ENCODE measurements around the gene HDAC2.

HDAC2 gene

DNA sequence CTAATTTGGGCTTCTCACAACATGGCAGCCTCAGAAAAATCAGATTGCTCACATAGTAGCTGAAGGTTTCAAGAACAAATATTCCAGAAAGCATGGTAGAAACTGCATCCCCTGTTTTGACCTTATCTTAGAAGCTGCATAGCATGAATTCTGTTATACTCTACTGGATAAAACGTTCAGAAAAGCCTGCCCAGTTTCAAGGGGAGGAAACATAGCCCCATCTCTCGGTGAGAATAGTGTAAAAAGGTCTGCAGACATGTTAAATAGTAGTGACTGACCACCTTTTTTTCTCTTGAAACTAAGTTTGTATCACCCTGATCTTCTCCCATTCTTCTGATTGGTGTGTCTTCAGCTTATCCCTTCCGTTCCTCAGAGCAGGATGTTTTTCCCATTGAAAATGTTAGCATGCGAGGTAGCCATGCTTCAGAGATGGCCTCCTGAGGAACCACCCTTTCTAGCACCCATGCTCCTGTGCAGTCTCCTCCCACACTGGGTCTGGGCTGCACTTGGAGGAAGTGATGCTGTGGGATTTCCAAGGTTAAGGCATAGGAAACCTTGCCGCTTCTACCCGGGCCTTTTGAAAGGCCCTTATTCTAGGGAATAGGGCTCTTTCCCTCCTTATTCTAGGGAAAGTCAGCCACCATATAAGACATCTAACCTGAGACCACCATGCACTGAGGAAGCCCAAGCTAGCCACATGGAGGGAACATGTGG is 63.7 kb downstream of the HDAC2 start:
- Histone ChIP-seq H3K27ac (ENCODE audit: low read length) (no peak overlapping the region), H3K9ac (ENCODE audit: low read depth, low read length) (no peak overlapping the region), H3K9me3 (ENCODE audit: insufficient read depth, low read depth, low read length) (no peaks in the 10 kb centered on the region), H3K36me3 (ENCODE audit: insufficient read depth, low read depth, low read length) (no peaks in the 10 kb centered on the region), H3K27me3 (ENCODE audit: insufficient read depth, low read length) (no peaks in the 10 kb centered on the region), H3K4me3 (ENCODE audit: low read length) (no peak overlapping the region), H3K4me1 (ENCODE audit: insufficient read depth, low read length) (peaks cover 3% of the 10 kb centered on the region; the same call in 1 of the 2 replicates)

DNA sequence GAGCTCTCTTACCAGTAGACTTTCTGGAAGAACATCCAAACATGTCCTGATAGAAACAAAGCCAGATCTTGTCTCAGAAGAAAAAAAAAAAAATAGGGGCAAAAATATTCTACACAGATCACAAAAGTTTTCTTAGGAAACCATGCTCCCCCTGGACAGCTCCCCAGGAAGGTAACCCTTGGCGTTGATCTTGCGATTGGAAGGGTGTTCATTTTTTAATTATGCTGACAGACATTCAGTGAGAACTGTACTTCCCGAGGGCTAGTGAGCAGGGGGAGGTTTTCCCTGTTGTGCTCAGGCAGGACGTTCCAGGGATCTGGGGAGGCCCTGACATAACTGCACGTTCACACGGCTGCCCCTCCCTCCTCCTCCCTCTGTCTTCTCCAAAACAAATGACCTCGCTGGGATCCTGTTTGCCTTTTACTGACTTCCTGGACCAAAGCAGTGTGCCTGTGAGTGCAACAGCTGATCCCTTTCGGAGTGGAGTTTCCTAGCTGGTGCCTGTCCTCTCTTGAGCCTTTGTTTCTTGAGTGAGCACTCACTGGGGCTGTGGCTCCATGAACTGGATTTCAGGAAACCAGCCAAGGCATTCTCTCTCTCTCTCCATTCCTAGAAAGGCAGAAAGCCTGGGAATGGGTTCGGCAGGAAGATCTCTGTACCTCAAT is 67.2 kb downstream of the HDAC2 start:
- H3K4me3 ChIP-seq (ENCODE audit: low read length), result no peak overlapping the region
- H3K27me3 ChIP-seq (ENCODE audit: insufficient read depth, low read length), result no peaks in the 10 kb centered on the region
- H3K9ac ChIP-seq (ENCODE audit: low read depth, low read length), result no peak overlapping the region
- no peaks in the 10 kb centered on the region for H3K36me3 ChIP-seq (ENCODE audit: insufficient read depth, low read depth, low read length)
- H3K27ac ChIP-seq (ENCODE audit: low read length), result no peak overlapping the region
- peaks cover 3% of the 10 kb centered on the region; the same call in 1 of the 2 replicates for H3K4me1 ChIP-seq (ENCODE audit: insufficient read depth, low read length)
- H3K9me3 ChIP-seq (ENCODE audit: insufficient read depth, low read depth, low read length), result no peaks in the 10 kb centered on the region

DNA sequence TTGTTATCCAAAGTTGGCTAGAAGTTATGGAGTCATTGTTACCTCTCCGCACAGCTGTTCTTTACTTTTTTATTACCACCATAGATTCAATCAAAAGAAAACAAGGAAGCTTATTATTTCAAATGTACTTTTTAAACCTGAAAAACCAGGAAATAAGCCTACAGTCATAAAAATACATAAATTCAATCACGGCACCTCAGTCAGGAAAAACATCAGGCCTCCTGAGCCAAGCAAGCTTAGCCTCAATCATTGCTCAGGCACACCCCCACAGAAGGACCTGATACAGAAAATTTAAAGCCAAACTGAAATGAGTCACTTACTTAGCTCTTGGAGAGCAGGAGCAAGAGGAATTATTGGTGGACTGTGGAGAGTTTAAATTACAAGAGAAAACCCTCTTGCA is 69.5 kb downstream of the HDAC2 start:
- Histone ChIP-seq H3K9me3 (ENCODE audit: insufficient read depth, low read depth, low read length) (no peaks in the 10 kb centered on the region), H3K9ac (ENCODE audit: low read depth, low read length) (no peak overlapping the region), H3K4me1 (ENCODE audit: insufficient read depth, low read length) (peaks cover 3% of the 10 kb centered on the region; the same call in 1 of the 2 replicates)

DNA sequence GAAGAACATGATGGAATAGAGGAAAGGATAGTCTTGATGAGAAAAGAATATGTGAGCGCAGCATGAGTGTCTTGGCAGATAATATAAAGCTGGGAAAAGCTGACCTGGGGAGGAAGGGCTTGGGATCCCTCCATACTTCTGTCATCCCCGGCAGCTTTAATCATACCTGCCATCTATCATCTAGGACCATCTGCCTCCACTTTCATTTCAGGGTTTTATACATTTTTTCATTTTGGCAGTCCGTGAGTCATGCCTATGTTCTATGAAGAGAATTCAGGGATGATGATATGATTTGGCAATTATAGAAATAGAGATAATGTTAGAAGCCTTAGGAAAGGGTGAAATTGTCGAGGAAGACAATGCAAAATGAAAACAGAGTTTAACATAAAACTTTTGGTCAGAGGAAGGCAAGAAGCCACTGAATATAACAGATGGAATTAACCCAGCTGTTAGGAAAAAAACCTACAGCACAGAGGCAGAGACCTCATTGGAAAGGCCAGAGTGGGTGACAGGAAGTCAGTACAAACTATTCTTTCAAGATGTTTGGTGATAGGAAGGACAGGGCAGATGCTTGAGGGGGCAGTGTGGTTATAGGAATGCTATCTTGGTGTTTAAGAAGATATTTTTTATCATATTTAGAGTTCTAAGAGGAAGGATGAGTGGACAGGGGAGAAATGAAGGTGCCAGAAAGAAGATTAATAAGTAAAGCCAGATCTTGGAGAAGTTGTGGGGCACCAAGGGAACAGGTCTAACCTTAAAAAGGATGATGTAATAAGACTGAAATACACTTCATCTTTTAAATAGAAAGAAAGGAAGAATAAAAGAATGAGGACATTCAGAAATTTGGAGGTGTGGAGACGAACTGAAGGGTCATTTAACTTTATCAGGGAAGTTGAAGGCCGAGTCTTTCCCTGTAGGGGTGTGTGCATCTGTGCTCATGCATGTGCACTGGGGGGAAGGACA is 76.0 kb downstream of the HDAC2 start:
- Histone ChIP-seq H3K27me3 (ENCODE audit: insufficient read depth, low read length) (no peaks in the 10 kb centered on the region), H3K27ac (ENCODE audit: low read length) (no peak overlapping the region), H3K9me3 (ENCODE audit: insufficient read depth, low read depth, low read length) (no peaks in the 10 kb centered on the region), H3K4me3 (ENCODE audit: low read length) (no peak overlapping the region), H3K9ac (ENCODE audit: low read depth, low read length) (no peak overlapping the region), H3K36me3 (ENCODE audit: insufficient read depth, low read depth, low read length) (no peaks in the 10 kb centered on the region), H3K4me1 (ENCODE audit: insufficient read depth, low read length) (no peaks in the 10 kb centered on the region; the same call in 1 of the 2 replicates)

More for the DNA sequence above, 69.5 kb downstream of the HDAC2 start:
- Histone ChIP-seq H3K27me3 (ENCODE audit: insufficient read depth, low read length) (no peaks in the 10 kb centered on the region), H3K4me3 (ENCODE audit: low read length) (no peak overlapping the region), H3K27ac (ENCODE audit: low read length) (no peak overlapping the region), H3K36me3 (ENCODE audit: insufficient read depth, low read depth, low read length) (no peaks in the 10 kb centered on the region)

DNA sequence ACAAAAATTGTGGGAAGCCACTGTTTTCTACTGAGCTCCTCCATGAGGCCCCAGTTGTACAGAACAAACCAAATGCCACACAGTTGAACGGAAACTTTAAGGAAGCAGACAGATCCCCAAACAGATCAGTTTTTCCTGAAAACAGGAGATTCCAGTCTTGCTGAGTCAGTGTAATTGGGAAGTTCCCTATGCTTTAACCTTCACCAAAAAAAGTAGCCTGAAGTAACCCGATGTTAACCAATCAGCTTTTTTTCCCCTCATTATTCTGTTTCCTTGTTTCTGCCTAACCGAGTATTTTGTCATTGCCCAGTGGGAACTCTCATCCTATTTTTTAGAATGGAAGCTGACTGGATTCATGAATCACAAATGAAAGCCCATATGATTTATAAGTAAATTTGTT is 77.1 kb downstream of the HDAC2 start:
- no peaks in the 10 kb centered on the region for H3K9me3 ChIP-seq (ENCODE audit: insufficient read depth, low read depth, low read length)
- no peaks in the 10 kb centered on the region for H3K36me3 ChIP-seq (ENCODE audit: insufficient read depth, low read depth, low read length)
- no peak overlapping the region for H3K4me3 ChIP-seq (ENCODE audit: low read length)
- no peaks in the 10 kb centered on the region for H3K27me3 ChIP-seq (ENCODE audit: insufficient read depth, low read length)
- no peak overlapping the region for H3K27ac ChIP-seq (ENCODE audit: low read length)
- no peak overlapping the region for H3K9ac ChIP-seq (ENCODE audit: low read depth, low read length)
- H3K4me1 ChIP-seq (ENCODE audit: insufficient read depth, low read length), result no peaks in the 10 kb centered on the region; the same call in 1 of the 2 replicates

DNA sequence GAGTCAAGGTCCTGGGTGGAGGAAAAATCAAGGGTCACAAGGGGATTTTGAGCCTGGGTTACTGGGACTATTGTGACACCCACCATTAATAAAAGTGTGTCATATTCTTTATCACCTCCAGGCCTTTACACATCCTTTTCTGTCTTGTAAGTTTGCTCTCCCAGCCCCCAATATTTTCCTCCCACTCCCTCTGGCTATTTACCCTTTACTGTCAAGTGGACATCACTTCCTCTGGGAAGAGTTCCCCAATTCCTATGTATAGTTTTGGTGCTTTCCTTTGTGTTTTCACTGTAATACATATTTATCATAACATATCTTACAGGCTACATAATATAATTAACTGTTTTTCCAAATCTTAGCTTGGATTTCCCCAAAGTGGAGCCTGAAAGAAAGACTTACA is 77.5 kb downstream of the HDAC2 start:
- Histone ChIP-seq H3K27me3 (ENCODE audit: insufficient read depth, low read length) (no peaks in the 10 kb centered on the region), H3K9ac (ENCODE audit: low read depth, low read length) (no peak overlapping the region), H3K9me3 (ENCODE audit: insufficient read depth, low read depth, low read length) (no peaks in the 10 kb centered on the region), H3K4me3 (ENCODE audit: low read length) (no peak overlapping the region), H3K27ac (ENCODE audit: low read length) (no peak overlapping the region), H3K36me3 (ENCODE audit: insufficient read depth, low read depth, low read length) (no peaks in the 10 kb centered on the region), H3K4me1 (ENCODE audit: insufficient read depth, low read length) (no peaks in the 10 kb centered on the region; the same call in 1 of the 2 replicates)

DNA sequence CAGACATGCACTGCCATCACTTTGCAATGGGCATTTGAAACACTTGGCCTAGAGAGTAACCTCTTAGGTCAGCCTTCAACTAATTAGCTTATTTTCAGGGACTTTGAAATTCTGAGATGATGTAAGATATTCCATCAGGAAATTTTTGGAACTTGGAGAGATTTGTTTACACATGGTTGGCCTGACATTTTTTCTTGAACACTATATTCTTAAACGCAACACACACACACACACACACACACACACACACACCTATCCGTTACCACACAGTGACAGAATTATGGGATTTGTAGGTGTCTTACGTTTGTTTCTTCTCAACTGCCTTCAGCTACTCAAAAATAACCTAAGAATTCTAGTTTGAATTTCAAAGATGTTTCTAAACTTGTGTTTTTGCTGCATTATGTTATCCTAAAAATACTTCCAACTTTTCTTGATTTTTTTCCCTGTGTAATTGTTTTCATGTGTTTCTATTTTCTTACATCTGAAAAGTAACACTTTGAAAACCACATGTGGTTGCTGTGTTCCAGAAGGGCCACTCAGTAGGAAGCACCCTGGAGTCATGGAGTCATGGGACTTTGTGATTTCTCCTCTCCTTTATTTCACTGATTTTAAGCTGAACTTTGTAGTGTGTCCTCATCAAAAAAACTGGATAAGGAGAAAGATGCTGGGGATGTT is 81.9 kb downstream of the HDAC2 start:
- Histone ChIP-seq H3K27ac (ENCODE audit: low read length) (no peak overlapping the region), H3K9me3 (ENCODE audit: insufficient read depth, low read depth, low read length) (no peaks in the 10 kb centered on the region), H3K4me3 (ENCODE audit: low read length) (no peak overlapping the region), H3K36me3 (ENCODE audit: insufficient read depth, low read depth, low read length) (no peaks in the 10 kb centered on the region), H3K4me1 (ENCODE audit: insufficient read depth, low read length) (no peaks in the 10 kb centered on the region; the same call in 1 of the 2 replicates), H3K27me3 (ENCODE audit: insufficient read depth, low read length) (no peaks in the 10 kb centered on the region), H3K9ac (ENCODE audit: low read depth, low read length) (no peak overlapping the region)

DNA sequence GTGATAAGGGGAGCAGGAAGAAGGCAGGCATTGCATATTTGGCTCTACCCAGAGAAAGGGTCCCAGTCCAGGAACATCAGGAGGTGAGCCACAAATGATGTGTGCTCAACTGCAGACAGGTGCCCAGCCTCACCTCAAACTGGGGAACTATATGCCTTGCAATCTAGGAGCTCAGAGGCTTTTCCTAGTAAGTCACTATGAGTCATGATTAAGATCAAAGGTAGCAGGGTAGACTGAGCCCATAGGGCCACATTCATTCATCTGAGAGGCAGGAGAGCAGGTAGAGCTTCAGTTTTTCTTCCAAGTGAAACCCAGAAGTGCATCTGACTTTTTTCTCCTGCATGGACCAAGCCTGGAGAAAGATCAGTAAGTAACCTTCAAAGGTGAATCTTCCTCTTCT is 82.5 kb downstream of the HDAC2 start:
- H3K9me3 ChIP-seq (ENCODE audit: insufficient read depth, low read depth, low read length), result no peaks in the 10 kb centered on the region

DNA sequence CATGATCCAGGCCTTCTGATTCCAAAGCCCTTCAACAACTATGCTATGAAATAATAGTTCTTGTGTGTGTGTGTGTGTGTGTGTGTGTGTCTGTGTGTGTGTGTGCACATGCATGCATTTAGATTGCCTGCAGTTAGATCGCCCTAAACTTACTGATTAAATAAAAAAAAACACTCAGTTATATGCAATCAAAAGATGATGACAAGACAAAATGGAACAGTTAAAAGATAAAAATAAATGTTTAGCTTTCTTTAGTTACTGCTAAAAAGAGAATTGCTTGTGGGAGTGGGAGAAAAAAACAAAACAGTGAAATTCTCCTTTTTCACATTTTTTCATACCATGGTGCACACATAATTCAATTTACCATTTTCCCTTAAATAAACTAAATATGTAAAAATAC is 84.4 kb downstream of the HDAC2 start:
- H3K4me3 ChIP-seq (ENCODE audit: low read length), result no peak overlapping the region
- no peaks in the 10 kb centered on the region for H3K4me1 ChIP-seq (ENCODE audit: insufficient read depth, low read length)
- H3K27me3 ChIP-seq (ENCODE audit: insufficient read depth, low read length), result no peaks in the 10 kb centered on the region
- H3K9ac ChIP-seq (ENCODE audit: low read depth, low read length), result no peak overlapping the region
- no peaks in the 10 kb centered on the region for H3K36me3 ChIP-seq (ENCODE audit: insufficient read depth, low read depth, low read length)
- no peak overlapping the region for H3K27ac ChIP-seq (ENCODE audit: low read length)
- H3K9me3 ChIP-seq (ENCODE audit: insufficient read depth, low read depth, low read length), result no peaks in the 10 kb centered on the region

More for the DNA sequence above, 82.5 kb downstream of the HDAC2 start:
- no peaks in the 10 kb centered on the region for H3K36me3 ChIP-seq (ENCODE audit: insufficient read depth, low read depth, low read length)
- H3K4me1 ChIP-seq (ENCODE audit: insufficient read depth, low read length), result no peaks in the 10 kb centered on the region
- H3K27me3 ChIP-seq (ENCODE audit: insufficient read depth, low read length), result no peaks in the 10 kb centered on the region
- no peak overlapping the region for H3K4me3 ChIP-seq (ENCODE audit: low read length)
- H3K27ac ChIP-seq (ENCODE audit: low read length), result no peak overlapping the region
- no peak overlapping the region for H3K9ac ChIP-seq (ENCODE audit: low read depth, low read length)

DNA sequence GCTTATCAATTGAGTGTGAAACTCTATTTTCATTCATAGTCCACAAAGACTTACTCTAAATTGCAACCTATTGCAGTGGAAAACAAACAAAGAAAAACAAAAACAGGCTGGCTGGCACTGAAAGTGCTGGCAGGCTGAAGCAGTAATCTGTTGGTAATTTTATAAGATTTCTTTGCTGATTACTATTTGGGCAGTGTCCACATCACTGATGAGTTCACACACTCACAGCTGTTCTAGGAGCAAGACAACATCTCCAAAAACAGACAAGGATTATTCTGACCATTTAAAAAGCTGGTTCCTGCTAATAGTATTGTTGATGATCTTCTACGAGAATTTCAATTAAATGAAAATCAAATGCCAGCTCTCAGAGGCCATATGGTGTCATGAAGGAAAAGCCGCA is 86.9 kb downstream of the HDAC2 start:
- Histone ChIP-seq H3K9me3 (ENCODE audit: insufficient read depth, low read depth, low read length) (no peaks in the 10 kb centered on the region), H3K4me3 (ENCODE audit: low read length) (no peak overlapping the region), H3K4me1 (ENCODE audit: insufficient read depth, low read length) (no peaks in the 10 kb centered on the region), H3K27ac (ENCODE audit: low read length) (no peak overlapping the region), H3K9ac (ENCODE audit: low read depth, low read length) (no peak overlapping the region), H3K36me3 (ENCODE audit: insufficient read depth, low read depth, low read length) (no peaks in the 10 kb centered on the region), H3K27me3 (ENCODE audit: insufficient read depth, low read length) (no peaks in the 10 kb centered on the region)

Data from iPS-20b (cell line).